Activated CD4-positive, alpha-beta T cell treated with anti-CD3 and anti-CD28 coated beads, Interleukin-2, Interleukin-6, amounts not matched to agents 100 ng/mL and 50 ng/mL, durations not matched to agents 16 hours and 8 hours (primary cell): ENCODE measurements around the gene HBG2.
A peak's percentile ranks its signal among the peaks of the same experiment; 100 is the strongest.

Experiments used
- DNase-seq: peaks from one replicate; pipeline ENCODE4 v3.0.0-alpha.2; 2020

Gene HBG2

GRCh38 chr11:5226732-5227310 is 27.8 kb downstream of the HBG2 start, which contains the start of gene HBB:
Gene HBB, minus strand, starts transcription at chr11:5227071. Its CDS starts 50 bp downstream, at chr11:5227021.
- no peak for DNase-seq

- DNase-seq: no peak
These were observed 29.1 kb downstream of the HBG2 start for GRCh38 chr11:5225480-5225871.

- DNase-seq: no peak
These were observed 29.8 kb downstream of the HBG2 start for GRCh38 chr11:5224538-5225479.

- DNase-seq: no peak
These were observed 30.9 kb downstream of the HBG2 start for GRCh38 chr11:5223686-5224085.

GRCh38 chr11:5223146-5223545 is 31.4 kb downstream of the HBG2 start:
- no peak for DNase-seq

- DNase-seq: no peak
These were observed 44.1 kb downstream of the HBG2 start for GRCh38 chr11:5210376-5210885.

- DNase-seq: peak; percentile 17
These were observed 49.8 kb downstream of the HBG2 start for GRCh38 chr11:5204787-5205186.

- DNase-seq: no peak
These were observed 51.2 kb downstream of the HBG2 start for GRCh38 chr11:5203366-5203765.
